NCI-H748 (cell line): ENCODE data around the gene AUTS2.
A peak's percentile ranks its signal among the peaks of the same experiment; 100 is the strongest.

Source experiments
- DNase-seq: peaks from one replicate; lab custom pipeline; 2025; ENCODE audit not compliant: unreplicated experiment; lab: John Stamatoyannopoulos, UW

The AUTS2 gene

DNA sequence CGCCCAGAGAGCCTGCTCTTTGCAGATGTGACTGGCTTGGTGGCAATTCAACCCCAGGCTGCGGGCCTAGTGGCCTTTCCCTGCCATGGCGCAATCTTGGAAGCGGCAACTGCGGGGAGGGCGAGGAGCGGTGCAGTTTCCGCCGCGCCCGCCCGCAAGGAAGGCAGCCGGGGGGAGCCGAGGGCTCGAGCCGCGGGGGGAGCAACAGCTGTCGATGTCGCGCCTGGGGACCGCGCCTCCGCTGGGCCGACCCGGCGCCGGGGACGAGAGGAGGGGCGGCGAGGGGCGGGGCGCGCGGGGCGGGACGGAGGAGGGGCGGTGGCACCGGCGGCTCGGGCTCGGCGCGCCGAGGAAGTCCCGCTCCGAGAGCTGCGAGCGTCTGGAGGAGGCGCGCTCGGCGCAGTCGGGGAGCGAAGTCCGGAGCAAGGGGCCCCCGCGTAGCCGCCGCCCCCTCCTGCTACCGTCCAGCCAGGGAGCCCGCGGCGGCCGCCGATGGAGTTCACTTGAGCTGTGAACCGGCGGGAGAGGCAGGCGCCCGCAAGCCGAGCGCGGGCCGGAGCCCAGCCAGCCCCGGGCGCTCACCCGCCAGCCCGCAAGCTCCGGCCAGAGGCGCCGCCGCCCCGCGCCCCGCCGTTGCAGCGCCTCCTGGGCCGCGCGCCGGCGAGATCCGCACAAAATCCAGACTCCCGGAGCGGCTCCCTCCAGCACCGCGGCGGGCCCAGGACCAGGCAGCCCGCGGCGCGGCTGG lies 1095.6 kb downstream of the AUTS2 start:
- peak; percentile 85 for DNase-seq

GRCh38 chr7:70694434-70694970 lies 1096.2 kb downstream of the AUTS2 start:
- DNase-seq, result peak; percentile 69

- DNase-seq, result peak; percentile 62
Measured at GRCh38 chr7:70694971-70695794, 1096.9 kb downstream of the AUTS2 start.

DNA sequence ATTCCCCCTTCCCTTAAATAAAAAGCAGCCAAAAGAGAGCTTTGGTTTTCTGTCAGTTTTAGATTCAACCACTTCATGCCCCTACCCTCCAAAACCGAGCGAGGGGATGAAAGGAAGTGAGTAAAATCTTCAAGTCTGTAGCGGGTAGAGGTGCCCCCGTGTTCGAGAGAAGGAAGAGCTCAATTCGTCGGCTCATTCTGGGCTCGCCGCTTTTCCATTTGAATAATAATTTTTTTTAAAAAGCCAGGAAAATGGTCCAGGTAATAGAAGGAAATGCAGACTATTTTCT lies 1097.5 kb downstream of the AUTS2 start:
- peak; percentile 27 for DNase-seq

DNA sequence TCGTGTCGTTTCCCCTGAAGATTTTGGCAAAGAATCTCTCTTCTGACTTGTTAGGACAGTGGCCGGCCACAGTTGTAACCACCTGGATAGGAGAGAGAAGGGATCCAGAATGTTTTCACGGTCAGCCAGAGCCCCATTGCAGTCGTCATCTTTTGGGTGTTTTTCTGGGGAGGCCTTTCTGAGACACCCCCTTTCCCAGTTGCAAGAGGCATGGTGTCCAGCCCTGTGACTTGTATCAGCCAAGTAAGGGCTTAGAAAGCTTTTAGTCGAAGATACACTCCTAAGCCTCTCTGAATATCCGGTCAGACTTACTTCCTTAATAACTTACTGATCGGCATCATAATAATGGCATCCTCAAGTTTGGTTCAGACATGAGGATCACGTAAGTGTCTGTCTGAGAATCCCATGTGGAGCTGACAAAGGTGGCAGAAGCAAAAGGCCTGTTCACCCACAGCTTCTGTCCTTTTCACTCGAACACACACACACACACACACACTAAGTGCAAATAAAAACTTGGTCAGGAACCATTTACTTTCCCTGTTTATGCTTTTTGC lies 1098.0 kb downstream of the AUTS2 start:
- DNase-seq, result peak; percentile 61

DNA sequence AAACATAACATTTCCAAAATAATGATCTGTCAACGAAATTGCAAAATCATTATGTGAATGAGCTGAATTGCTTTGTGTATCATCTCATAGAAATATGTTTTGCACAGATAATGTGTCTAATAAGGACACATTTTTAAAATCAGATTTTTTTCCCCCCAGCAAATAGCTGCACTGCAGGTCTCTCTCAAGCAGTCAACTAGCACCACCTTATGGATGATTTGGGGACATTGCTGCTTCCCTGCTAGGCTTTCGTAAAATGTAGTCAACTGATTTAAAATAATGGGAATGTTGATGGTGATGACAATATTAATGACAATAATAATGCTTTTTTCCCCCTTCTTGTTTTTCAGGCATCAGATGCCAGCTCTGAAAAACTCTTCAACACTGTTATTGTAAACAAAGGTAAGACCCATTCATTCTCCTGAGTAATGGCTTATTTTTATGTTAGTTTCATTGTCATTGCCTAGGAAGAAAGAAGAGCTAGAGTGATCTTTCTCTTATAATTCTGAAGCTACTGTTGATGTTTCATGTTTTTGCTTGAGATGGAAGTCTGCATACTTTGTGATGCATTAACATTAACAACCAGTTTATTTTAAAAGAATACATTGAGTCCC lies 1100.1 kb downstream of the AUTS2 start:
- peak; percentile 80 for DNase-seq

GRCh38 chr7:70699271-70699670 lies 1101.0 kb downstream of the AUTS2 start:
- peak; percentile 13 for DNase-seq

- DNase-seq, result peak; percentile 96
Measured at GRCh38 chr7:70700055-70700940, 1102.0 kb downstream of the AUTS2 start.

DNA sequence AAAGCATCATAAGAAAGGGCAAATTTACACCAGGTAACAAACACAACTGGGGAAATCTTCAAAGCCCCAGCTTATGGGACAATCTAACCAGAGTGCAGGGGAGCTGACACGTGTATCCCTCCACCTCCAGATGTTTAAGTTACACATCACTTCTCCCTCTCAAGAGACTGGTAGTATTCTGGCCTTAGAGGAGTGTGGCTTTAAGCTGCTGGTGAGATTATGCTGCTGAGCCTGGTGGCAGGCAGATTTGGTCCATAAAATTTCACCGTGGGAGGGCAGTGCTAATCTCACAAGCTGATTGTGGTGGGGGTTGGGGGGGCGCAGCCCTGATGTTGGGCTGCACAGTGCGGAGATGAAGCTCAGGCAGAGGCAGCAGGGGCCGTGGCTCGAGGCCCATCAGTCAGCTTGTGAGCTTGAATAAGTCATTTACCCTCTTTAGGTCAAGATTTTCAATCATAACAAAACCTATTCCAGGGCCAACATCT lies 1102.7 kb downstream of the AUTS2 start:
- DNase-seq, result peak; percentile 87

DNA sequence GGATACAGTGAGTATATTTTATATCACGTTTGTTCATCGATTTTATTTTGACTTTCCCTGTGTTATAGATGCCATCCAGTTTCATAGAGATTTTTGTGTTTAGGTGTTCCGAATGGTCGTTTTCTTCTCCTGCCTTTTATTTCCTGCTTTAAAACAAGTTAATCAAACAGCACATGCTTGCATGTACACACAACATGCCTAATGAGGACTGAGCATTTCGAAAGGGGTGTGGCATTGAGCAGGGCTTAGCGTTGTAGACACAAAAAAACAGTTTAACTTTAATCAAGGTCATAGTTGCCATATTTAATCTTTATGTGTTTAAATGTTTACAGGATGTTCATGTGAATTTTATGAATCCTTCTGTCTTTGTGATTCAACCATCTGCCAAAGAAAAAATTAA lies 1103.2 kb downstream of the AUTS2 start:
- peak; percentile 64 for DNase-seq

DNA sequence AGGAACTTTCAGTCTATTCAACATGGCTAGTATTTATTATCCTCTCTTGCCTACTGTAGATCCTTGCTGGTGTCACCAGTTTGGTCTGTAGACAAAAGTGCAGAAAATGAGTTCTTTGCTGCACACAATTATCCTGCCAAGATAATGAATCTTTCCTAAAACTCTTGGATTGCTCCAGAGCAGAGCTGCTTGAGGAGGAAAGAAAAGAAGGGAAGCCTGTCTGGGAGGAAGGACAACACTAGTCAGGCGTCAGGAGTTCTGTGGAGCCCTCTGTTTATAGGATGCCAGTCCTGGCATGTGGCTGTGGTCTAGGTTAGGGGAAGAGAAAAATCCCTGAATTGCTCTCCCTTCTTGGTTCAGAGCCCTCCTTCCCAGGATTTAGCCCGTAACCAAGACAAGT lies 1103.7 kb downstream of the AUTS2 start:
- no peak for DNase-seq

- peak; percentile 88 for DNase-seq
Measured at GRCh38 chr7:70703785-70704184, 1105.5 kb downstream of the AUTS2 start.

GRCh38 chr7:70704831-70705346 lies 1106.6 kb downstream of the AUTS2 start:
- peak; percentile 93 for DNase-seq

DNA sequence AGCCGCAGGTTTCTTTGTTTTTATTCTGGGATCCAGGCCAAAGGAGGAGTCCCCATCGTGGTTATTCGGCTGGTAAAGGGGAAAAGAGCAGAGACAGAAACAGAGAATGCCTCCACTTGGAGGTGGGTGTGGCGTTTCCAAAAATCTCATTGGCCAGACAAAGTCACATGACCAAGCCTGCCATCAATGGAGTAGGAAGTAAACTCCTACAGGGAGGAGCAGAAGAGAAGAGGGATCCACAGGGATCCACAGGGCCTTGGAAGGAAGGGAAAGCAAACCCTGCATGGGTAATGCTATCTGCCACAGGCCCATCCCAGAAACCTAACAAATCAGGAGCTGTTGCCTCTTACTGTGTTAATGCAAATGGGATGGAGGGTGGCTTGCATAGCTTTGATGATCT lies 1107.9 kb downstream of the AUTS2 start:
- peak; percentile 32 for DNase-seq

GRCh38 chr7:70706698-70707097 lies 1108.4 kb downstream of the AUTS2 start:
- no peak for DNase-seq

- no peak for DNase-seq
Measured at GRCh38 chr7:70707823-70708243, 1109.6 kb downstream of the AUTS2 start.

- no peak for DNase-seq
Measured at GRCh38 chr7:70710011-70710480, 1111.8 kb downstream of the AUTS2 start.

- no peak for DNase-seq
Measured at GRCh38 chr7:70710651-70711050, 1112.4 kb downstream of the AUTS2 start.

DNA sequence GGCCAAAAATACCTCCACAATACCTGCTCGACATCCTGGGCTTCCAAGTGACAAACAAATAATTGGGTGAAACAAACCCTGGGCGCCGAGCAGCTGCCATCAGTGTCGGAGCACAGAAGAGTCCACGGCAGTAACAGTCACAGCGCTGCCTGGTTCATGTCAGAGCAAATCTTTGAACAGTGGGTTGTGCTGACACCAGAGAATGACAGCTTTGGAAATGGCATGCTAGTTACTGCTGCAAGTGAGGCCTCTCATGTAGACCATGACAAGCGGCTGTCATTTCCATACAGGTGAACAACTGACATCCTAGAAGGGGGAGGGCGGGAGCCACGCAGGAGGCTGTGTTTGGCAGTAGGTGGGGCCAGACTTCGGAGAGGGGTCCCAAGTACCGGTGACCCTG lies 1113.2 kb downstream of the AUTS2 start:
- DNase-seq, result peak; percentile 60

- DNase-seq, result peak; percentile 85
Measured at GRCh38 chr7:70712942-70713341, 1114.7 kb downstream of the AUTS2 start.
